ENCODE data around the gene RAP2A.

DNA sequence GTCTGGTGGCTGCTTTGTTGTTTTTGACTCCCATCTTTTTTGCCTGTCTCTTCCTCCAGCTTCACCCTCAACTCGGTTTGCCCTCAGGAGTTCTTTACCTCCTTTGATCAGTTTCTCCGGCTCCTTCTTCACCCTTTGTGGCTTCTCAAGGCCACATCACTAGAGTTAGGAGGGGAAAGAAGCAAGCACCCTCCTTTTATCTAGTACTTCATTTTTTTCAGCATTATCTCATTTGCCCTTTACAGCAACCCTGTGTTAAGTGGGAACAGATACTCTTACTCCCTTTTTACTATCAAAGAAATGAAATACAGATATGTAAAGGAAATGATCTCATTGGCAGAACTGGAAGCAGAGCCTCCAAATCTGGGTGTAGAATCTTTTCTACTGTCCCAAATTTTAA lies 26.9 kb downstream of the RAP2A start:
- TF ChIP-seq EZH2 (IDR thresholded peaks at IDR 0.05; ENCODE audit: borderline replicate concordance, low read depth, low read length, poor library complexity, severe bottlenecking), result no peak
- TF ChIP-seq, protein P1, sequence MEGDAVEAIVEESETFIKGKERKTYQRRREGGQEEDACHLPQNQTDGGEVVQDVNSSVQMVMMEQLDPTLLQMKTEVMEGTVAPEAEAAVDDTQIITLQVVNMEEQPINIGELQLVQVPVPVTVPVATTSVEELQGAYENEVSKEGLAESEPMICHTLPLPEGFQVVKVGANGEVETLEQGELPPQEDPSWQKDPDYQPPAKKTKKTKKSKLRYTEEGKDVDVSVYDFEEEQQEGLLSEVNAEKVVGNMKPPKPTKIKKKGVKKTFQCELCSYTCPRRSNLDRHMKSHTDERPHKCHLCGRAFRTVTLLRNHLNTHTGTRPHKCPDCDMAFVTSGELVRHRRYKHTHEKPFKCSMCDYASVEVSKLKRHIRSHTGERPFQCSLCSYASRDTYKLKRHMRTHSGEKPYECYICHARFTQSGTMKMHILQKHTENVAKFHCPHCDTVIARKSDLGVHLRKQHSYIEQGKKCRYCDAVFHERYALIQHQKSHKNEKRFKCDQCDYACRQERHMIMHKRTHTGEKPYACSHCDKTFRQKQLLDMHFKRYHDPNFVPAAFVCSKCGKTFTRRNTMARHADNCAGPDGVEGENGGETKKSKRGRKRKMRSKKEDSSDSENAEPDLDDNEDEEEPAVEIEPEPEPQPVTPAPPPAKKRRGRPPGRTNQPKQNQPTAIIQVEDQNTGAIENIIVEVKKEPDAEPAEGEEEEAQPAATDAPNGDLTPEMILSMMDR (conservative IDR thresholded peaks at IDR 0.05; ENCODE audit: low read depth, low read length), result no peak
